GM23338 (cell line): ENCODE results near the gene PRR14. TPM values are rescaled to one million over a fixed set of nuclear protein-coding genes. Genes with fewer than 3 reads are reported as not detected.

ENCODE experiments used
- ATAC-seq: fragments of 200-7000 bp; cut with Tn5 transposase; 3 replicates; pipeline ENCODE4 v1.9.1; 2020
- DNase-seq: peaks from one replicate; pipeline ENCODE4 v3.0.0-alpha.2; 2015; ENCODE audit warnings: low spot score
- H2AFZ ChIP-seq: fragments of 200-600 bp; sonication (generic); 2 replicates; pipeline ENCODE4 v1.8.0; 2016; ENCODE audit warnings: antibody characterized with exemption, mild to moderate bottlenecking, moderate library complexity
- H3F3A ChIP-seq: fragments of 200-600 bp; sonication (generic); replicated peaks from 2 replicates; pipeline ENCODE4 v1.8.0; 2017; ENCODE audit warnings: antibody characterized with exemption, mixed run types, low read depth
- H3K27ac ChIP-seq: fragments of 200-600 bp; sonication (generic); 2 replicates; pipeline ENCODE4 v1.6.1; 2016; ENCODE audit warnings: low read depth
- H3K27me3 ChIP-seq: fragments of 200-600 bp; sonication (generic); 2 replicates; pipeline ENCODE4 v1.8.0; 2016; ENCODE audit warnings: mild to moderate bottlenecking, mixed run types, moderate library complexity; ENCODE audit not compliant: insufficient read depth
- H3K36me3 ChIP-seq: fragments of 200-600 bp; sonication (generic); 2 replicates; pipeline ENCODE4 v1.8.0; 2016; ENCODE audit warnings: mild to moderate bottlenecking; ENCODE audit not compliant: insufficient read depth
- H3K4me1 ChIP-seq: fragments of 200-600 bp; sonication (generic); 2 replicates; pipeline ENCODE4 v1.8.0; 2016; ENCODE audit warnings: mild to moderate bottlenecking, moderate library complexity; ENCODE audit not compliant: insufficient read depth
- H3K4me2 ChIP-seq: fragments of 200-600 bp; sonication (generic); 2 replicates; pipeline ENCODE4 v1.7.1; 2017; ENCODE audit warnings: mixed run types
- H3K4me3 ChIP-seq: fragments of 200-600 bp; sonication (generic); 2 replicates; pipeline ENCODE4 v1.6.1; 2016; ENCODE audit warnings: mixed run types
- H3K79me2 ChIP-seq: fragments of 200-600 bp; sonication (generic); replicated peaks from 2 replicates; pipeline ENCODE4 v1.8.0; 2017; ENCODE audit warnings: mild to moderate bottlenecking; ENCODE audit not compliant: insufficient read depth
- H3K9me2 ChIP-seq: fragments of 200-600 bp; sonication (generic); 2 replicates; pipeline ENCODE4 v1.8.0; 2017; ENCODE audit not compliant: insufficient read depth
- H4K20me1 ChIP-seq: fragments of 200-600 bp; sonication (generic); replicated peaks from 2 replicates; pipeline ENCODE4 v1.8.0; 2017; ENCODE audit warnings: mild to moderate bottlenecking; ENCODE audit not compliant: insufficient read depth
- H3K27ac Mint-ChIP-seq: 2 replicates; pipeline ENCODE4 v1.8.0; 2020; ENCODE audit warnings: inconsistent platforms, mild to moderate bottlenecking, moderate library complexity, mixed read lengths
- H3K27me3 Mint-ChIP-seq: 3 replicates; pipeline ENCODE4 v1.8.0; 2022; ENCODE audit warnings: low read depth, mild to moderate bottlenecking, moderate library complexity, mixed read lengths, inconsistent platforms; ENCODE audit not compliant: insufficient read depth, poor library complexity
- H3K36me3 Mint-ChIP-seq: 3 replicates; pipeline ENCODE4 v1.8.0; 2021; ENCODE audit warnings: low read depth, mild to moderate bottlenecking, inconsistent platforms, moderate library complexity, mixed read lengths
- H3K4me1 Mint-ChIP-seq: 3 replicates; pipeline ENCODE4 v1.8.0; 2020; ENCODE audit warnings: mild to moderate bottlenecking, inconsistent platforms, mixed read lengths
- H3K4me3 Mint-ChIP-seq: 3 replicates; pipeline ENCODE4 v1.8.0; 2021; ENCODE audit warnings: moderate library complexity, mild to moderate bottlenecking, inconsistent platforms, mixed read lengths
- H3K9me3 Mint-ChIP-seq: 3 replicates; pipeline ENCODE4 v1.8.0; 2020; ENCODE audit warnings: moderate library complexity, mild to moderate bottlenecking, inconsistent platforms, mixed read lengths
- CREB1 ChIP-seq: fragments of 250-450 bp; sonication (Bioruptor Pico); IDR thresholded peaks from 2 replicates; pipeline ENCODE4 v1.5.0; 2020; ENCODE audit warnings: low read depth, mild to moderate bottlenecking, moderate library complexity
- EZH2 ChIP-seq: fragments of 200-600 bp; sonication (generic); IDR thresholded peaks from one replicate; pipeline ENCODE4 v1.8.0; 2017; ENCODE audit warnings: antibody characterized with exemption, mild to moderate bottlenecking, low read depth; ENCODE audit not compliant: unreplicated experiment
- EZH2phosphoT487 ChIP-seq: fragments of 200-600 bp; sonication (generic); IDR thresholded peaks from one replicate; pipeline ENCODE4 v1.8.1; 2018; ENCODE audit warnings: antibody characterized with exemption; ENCODE audit not compliant: unreplicated experiment
- JUNB ChIP-seq: IDR thresholded peaks from one replicate; pipeline ENCODE4 v1.6.1; 2016; ENCODE audit warnings: antibody characterized with exemption; ENCODE audit not compliant: unreplicated experiment
- NANOG ChIP-seq: IDR thresholded peaks from 2 replicates; pipeline ENCODE4 v1.6.1; 2016; ENCODE audit warnings: antibody characterized with exemption, borderline replicate concordance
- POLR2AphosphoS5 ChIP-seq: IDR thresholded peaks from 2 replicates; pipeline ENCODE4 v1.6.1; 2016; ENCODE audit warnings: antibody characterized with exemption, low read depth
- STAT1 ChIP-seq: IDR thresholded peaks from one replicate; pipeline ENCODE4 v1.6.1; 2016; ENCODE audit warnings: antibody characterized with exemption; ENCODE audit not compliant: unreplicated experiment
- ZNF114 ChIP-seq: fragments of 250-450 bp; sonication (Bioruptor Pico); IDR thresholded peaks from 2 replicates; pipeline ENCODE4 v1.5.0; 2020; ENCODE audit warnings: mild to moderate bottlenecking, moderate library complexity
- ZNF331 ChIP-seq: fragments of 250-450 bp; sonication (Bioruptor Pico); IDR thresholded peaks from 2 replicates; pipeline ENCODE4 v1.5.0; 2020; ENCODE audit warnings: low read depth, mild to moderate bottlenecking, moderate library complexity
- polyA plus RNA-seq: library from polyadenylated mRNA; unstranded; fragments of >200 nt; fragmentation: Nextera tagmentation; extraction: Ambion mirVana; gene quantifications from 2 replicates; pipeline ENCODE4 v1.2.1, GENCODE V29; 2016
- total RNA-seq: library from RNA; depleted of rRNA; stranded (reverse); fragments of >200 nt; shearing (Covaris generic); gene quantifications from 2 replicates; pipeline ENCODE4 v1.2.3, GENCODE V29; 2014
- TF ChIP-seq, protein P1 (sequence below): IDR thresholded peaks from one replicate; pipeline ENCODE4 v1.6.1; 2018; ENCODE audit warnings: antibody characterized with exemption; ENCODE audit not compliant: unreplicated experiment
- TF ChIP-seq, protein P2 (sequence below): fragments of 250-450 bp; sonication (Bioruptor Pico); IDR thresholded peaks from 2 replicates; pipeline ENCODE4 v1.5.0; 2020; ENCODE audit warnings: mild to moderate bottlenecking, moderate library complexity
- TF ChIP-seq, protein P3 (sequence below): IDR thresholded peaks from 2 replicates; pipeline ENCODE4 v1.6.1; 2016; ENCODE audit warnings: antibody characterized with exemption
- TF ChIP-seq, protein P4 (sequence below), 2 experiments: fragments of 200-600 bp in 1 of 2; sonication (generic) in 1 of 2; conservative IDR thresholded peaks; 2 replicates each; pipeline versions ENCODE4 v1.5.1 to v1.6.1; 2016 to 2017; ENCODE audit warnings: antibody characterized with exemption in 2 of 2, low read depth in 2 of 2, mild to moderate bottlenecking in 2 of 2, moderate library complexity in 1 of 2

Gene PRR14
- total and polyA plus RNA-seq, 2 experiments from 2014 or later = 4.6 to 12.7 TPM

DNA sequence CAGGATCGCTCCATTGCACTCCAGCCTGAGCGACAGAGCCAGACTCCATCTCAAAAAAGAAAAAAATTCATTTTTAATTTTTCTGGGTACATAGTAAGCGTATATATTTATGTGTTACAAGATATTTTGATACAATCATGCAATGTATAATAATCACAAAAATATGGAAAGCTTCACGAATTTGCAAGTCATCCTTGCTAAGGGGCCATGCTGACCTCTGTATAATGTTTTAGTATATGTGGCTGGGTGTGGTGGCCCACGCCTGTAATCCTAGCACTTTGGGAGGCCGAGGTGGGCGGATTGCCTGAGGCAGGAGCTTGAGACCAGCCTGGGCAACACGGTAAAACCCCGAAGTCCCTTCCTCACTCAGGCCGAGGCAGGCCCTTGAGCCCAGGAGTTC lies 24.4 kb downstream of the PRR14 start:
- TF ChIP-seq ZNF114 (CRISPR knock-in tag) (no peak), NANOG (no peak), CREB1 (CRISPR knock-in tag) (no peak), EZH2phosphoT487 (no peak), POLR2AphosphoS5 (no peak), STAT1 (no peak), JUNB (no peak), EZH2 (no peak), ZNF331 (CRISPR knock-in tag) (no peak)
- TF ChIP-seq, protein P1, sequence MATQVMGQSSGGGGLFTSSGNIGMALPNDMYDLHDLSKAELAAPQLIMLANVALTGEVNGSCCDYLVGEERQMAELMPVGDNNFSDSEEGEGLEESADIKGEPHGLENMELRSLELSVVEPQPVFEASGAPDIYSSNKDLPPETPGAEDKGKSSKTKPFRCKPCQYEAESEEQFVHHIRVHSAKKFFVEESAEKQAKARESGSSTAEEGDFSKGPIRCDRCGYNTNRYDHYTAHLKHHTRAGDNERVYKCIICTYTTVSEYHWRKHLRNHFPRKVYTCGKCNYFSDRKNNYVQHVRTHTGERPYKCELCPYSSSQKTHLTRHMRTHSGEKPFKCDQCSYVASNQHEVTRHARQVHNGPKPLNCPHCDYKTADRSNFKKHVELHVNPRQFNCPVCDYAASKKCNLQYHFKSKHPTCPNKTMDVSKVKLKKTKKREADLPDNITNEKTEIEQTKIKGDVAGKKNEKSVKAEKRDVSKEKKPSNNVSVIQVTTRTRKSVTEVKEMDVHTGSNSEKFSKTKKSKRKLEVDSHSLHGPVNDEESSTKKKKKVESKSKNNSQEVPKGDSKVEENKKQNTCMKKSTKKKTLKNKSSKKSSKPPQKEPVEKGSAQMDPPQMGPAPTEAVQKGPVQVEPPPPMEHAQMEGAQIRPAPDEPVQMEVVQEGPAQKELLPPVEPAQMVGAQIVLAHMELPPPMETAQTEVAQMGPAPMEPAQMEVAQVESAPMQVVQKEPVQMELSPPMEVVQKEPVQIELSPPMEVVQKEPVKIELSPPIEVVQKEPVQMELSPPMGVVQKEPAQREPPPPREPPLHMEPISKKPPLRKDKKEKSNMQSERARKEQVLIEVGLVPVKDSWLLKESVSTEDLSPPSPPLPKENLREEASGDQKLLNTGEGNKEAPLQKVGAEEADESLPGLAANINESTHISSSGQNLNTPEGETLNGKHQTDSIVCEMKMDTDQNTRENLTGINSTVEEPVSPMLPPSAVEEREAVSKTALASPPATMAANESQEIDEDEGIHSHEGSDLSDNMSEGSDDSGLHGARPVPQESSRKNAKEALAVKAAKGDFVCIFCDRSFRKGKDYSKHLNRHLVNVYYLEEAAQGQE = no peak
- TF ChIP-seq, protein P2, sequence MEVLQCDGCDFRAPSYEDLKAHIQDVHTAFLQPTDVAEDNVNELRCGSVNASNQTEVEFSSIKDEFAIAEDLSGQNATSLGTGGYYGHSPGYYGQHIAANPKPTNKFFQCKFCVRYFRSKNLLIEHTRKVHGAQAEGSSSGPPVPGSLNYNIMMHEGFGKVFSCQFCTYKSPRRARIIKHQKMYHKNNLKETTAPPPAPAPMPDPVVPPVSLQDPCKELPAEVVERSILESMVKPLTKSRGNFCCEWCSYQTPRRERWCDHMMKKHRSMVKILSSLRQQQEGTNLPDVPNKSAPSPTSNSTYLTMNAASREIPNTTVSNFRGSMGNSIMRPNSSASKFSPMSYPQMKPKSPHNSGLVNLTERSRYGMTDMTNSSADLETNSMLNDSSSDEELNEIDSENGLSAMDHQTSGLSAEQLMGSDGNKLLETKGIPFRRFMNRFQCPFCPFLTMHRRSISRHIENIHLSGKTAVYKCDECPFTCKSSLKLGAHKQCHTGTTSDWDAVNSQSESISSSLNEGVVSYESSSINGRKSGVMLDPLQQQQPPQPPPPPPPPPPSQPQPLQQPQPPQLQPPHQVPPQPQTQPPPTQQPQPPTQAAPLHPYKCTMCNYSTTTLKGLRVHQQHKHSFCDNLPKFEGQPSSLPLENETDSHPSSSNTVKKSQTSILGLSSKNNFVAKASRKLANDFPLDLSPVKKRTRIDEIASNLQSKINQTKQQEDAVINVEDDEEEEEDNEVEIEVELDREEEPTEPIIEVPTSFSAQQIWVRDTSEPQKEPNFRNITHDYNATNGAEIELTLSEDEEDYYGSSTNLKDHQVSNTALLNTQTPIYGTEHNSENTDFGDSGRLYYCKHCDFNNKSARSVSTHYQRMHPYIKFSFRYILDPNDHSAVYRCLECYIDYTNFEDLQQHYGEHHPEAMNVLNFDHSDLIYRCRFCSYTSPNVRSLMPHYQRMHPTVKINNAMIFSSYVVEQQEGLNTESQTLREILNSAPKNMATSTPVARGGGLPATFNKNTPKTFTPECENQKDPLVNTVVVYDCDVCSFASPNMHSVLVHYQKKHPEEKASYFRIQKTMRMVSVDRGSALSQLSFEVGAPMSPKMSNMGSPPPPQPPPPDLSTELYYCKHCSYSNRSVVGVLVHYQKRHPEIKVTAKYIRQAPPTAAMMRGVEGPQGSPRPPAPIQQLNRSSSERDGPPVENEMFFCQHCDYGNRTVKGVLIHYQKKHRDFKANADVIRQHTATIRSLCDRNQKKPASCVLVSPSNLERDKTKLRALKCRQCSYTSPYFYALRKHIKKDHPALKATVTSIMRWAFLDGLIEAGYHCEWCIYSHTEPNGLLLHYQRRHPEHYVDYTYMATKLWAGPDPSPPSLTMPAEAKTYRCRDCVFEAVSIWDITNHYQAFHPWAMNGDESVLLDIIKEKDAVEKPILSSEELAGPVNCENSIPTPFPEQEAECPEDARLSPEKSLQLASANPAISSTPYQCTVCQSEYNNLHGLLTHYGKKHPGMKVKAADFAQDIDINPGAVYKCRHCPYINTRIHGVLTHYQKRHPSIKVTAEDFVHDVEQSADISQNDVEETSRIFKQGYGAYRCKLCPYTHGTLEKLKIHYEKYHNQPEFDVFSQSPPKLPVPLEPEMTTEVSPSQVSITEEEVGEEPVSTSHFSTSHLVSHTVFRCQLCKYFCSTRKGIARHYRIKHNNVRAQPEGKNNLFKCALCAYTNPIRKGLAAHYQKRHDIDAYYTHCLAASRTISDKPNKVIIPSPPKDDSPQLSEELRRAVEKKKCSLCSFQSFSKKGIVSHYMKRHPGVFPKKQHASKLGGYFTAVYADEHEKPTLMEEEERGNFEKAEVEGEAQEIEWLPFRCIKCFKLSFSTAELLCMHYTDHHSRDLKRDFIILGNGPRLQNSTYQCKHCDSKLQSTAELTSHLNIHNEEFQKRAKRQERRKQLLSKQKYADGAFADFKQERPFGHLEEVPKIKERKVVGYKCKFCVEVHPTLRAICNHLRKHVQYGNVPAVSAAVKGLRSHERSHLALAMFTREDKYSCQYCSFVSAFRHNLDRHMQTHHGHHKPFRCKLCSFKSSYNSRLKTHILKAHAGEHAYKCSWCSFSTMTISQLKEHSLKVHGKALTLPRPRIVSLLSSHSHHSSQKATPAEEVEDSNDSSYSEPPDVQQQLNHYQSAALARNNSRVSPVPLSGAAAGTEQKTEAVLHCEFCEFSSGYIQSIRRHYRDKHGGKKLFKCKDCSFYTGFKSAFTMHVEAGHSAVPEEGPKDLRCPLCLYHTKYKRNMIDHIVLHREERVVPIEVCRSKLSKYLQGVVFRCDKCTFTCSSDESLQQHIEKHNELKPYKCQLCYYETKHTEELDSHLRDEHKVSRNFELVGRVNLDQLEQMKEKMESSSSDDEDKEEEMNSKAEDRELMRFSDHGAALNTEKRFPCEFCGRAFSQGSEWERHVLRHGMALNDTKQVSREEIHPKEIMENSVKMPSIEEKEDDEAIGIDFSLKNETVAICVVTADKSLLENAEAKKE (CRISPR knock-in tag) = no peak
- TF ChIP-seq, protein P3, sequence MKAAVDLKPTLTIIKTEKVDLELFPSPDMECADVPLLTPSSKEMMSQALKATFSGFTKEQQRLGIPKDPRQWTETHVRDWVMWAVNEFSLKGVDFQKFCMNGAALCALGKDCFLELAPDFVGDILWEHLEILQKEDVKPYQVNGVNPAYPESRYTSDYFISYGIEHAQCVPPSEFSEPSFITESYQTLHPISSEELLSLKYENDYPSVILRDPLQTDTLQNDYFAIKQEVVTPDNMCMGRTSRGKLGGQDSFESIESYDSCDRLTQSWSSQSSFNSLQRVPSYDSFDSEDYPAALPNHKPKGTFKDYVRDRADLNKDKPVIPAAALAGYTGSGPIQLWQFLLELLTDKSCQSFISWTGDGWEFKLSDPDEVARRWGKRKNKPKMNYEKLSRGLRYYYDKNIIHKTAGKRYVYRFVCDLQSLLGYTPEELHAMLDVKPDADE = no peak
- TF ChIP-seq, protein P4, sequence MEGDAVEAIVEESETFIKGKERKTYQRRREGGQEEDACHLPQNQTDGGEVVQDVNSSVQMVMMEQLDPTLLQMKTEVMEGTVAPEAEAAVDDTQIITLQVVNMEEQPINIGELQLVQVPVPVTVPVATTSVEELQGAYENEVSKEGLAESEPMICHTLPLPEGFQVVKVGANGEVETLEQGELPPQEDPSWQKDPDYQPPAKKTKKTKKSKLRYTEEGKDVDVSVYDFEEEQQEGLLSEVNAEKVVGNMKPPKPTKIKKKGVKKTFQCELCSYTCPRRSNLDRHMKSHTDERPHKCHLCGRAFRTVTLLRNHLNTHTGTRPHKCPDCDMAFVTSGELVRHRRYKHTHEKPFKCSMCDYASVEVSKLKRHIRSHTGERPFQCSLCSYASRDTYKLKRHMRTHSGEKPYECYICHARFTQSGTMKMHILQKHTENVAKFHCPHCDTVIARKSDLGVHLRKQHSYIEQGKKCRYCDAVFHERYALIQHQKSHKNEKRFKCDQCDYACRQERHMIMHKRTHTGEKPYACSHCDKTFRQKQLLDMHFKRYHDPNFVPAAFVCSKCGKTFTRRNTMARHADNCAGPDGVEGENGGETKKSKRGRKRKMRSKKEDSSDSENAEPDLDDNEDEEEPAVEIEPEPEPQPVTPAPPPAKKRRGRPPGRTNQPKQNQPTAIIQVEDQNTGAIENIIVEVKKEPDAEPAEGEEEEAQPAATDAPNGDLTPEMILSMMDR (conservative IDR thresholded peaks at IDR 0.05; ENCODE audit: low read depth in 2 of 2) = no peak
- Histone ChIP-seq H3F3A (peaks cover 8% of the 10 kb centered on the region; the same call in 1 of the 2 replicates), H4K20me1 (peaks cover 55% of the 10 kb centered on the region), H3K79me2 (no peaks in the 10 kb centered on the region), H3K4me2 (no peak overlapping the region), H2AFZ (no peak overlapping the region), H3K36me3 (no peaks in the 10 kb centered on the region), H3K9me2 (no peaks in the 10 kb centered on the region), H3K4me3 (no peak overlapping the region), H3K27me3 (peaks cover 95% of the 10 kb centered on the region), H3K27ac (no peak overlapping the region), H3K4me1 (no peaks in the 10 kb centered on the region; the same call in 1 of the 2 replicates)
- Mint-ChIP-seq H3K4me3 (no peak overlapping the region), H3K4me1 (peaks cover 7% of the 10 kb centered on the region; the same call in 2 of the 3 replicates), H3K27me3 (peaks cover 97% of the 10 kb centered on the region), H3K27ac (no peak overlapping the region), H3K36me3 (no peaks in the 10 kb centered on the region), H3K9me3 (peaks cover 6% of the 10 kb centered on the region)
- DNase-seq (no peak), ATAC-seq (no peak)
